HG03066 (cell line): ENCODE measurements around the gene SPI1.
"Not testable (repeated sequence)": the region's sequence is repeated elsewhere in the genome, so short reads cannot be mapped to it uniquely, and the experiment has no call there.

Source experiments
- ATAC-seq: cut with Tn5 transposase; IDR thresholded peaks from one replicate; pipeline ENCODE4 v1.9.1; 2021; ENCODE audit warnings: low read depth; ENCODE audit not compliant: unreplicated experiment

Gene SPI1

GRCh38 chr11:47342854-47343253, 35.5 kb downstream of the SPI1 start:
- no peak for ATAC-seq

GRCh38 chr11:47342036-47342803, 36.1 kb downstream of the SPI1 start:
- ATAC-seq = no peak

DNA sequence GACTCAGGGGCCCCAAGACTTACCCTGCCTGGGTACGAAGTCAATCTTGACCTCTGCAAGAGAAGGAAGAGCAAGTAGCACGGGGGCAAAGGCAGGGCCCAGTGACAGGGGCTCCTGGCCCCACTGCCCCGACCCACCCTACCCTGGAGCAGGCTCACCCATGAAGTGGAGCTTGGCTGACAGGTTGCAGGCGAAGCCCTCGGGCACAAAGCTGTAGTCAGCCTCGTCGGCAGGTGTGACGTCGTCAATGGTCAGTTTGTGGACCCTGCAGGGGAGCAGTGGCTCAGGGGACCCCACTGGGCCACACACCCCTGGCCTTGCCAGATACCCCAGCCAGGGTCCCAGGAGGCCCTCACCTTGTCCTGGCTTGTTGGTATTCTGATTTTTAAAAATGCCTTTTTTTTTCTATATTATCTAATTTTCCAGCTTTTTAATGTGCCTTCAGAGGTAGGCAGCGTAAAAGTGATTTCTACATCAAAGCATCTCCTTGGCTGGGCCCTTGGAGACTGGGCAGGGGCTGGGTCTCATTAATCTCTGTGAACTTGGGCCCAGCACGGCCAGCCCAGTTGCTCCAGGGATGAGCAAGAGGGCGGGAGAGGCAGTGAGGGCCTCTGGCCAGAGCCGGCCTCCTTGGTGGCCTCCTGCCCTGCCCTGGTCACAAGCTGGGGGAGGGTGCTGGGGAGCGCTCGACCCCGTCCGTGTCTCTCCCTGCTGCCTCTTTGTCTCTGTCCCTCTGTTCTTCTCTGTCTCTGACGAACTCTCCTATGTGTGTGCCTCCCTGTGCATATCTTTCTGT, 37.2 kb downstream of the SPI1 start:
- no peak for ATAC-seq

DNA sequence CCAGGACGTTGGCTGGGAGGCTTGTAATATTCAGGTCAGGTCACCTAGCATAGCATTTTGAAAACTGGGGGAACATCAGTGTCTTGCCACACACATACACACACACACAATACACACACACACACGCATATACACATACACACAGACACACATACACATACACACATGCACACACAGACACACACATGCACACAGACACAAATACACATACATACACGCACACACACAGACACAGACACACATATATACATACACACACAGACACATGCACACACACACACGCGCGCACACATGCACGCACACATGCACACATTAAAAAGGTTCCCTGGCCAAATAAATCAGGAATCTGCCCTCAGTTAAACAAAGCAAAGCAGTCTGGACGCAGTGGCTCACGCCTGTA, 38.3 kb downstream of the SPI1 start:
- ATAC-seq = no peak

DNA sequence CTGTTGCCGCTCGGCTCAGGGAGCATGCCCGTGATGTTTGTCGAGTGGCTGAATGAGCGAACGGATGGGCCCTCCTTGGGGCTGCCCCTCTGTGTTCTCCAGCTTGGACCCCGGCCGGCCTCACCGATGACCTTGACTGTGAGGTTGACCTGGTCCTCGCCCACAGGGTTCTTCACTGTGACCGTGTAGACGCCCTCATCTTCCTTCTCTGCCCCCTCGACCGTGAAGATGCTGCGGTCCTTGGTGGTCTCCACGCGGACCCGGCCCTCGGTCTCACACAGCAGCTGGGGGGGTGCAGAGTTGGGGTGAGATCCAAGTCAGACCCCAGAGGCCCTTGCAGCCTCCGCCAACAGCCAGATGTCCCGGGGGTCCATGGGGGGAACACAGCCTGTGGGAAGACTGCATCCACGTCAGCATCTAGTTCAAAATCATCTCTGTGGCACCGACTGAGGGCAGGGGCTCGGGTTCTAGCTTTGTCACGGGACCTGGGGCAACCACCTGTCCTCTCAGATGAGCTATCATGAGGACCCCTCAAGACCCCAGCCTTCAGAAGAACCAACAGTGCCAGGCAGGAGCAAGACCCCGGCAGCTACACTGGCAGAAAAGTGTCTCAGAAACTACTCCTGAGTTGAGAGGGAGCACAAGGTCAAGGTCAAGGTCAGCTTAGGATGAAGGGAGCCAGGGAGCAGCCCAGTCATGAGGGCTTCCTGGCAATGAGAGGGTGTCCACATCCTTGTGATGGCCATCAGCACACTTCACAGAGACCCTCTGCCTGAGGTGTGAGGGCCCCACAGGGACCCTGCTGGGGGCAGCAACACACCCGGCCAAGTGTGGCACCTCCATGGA, 39.7 kb downstream of the SPI1 start:
- no peak for ATAC-seq

DNA sequence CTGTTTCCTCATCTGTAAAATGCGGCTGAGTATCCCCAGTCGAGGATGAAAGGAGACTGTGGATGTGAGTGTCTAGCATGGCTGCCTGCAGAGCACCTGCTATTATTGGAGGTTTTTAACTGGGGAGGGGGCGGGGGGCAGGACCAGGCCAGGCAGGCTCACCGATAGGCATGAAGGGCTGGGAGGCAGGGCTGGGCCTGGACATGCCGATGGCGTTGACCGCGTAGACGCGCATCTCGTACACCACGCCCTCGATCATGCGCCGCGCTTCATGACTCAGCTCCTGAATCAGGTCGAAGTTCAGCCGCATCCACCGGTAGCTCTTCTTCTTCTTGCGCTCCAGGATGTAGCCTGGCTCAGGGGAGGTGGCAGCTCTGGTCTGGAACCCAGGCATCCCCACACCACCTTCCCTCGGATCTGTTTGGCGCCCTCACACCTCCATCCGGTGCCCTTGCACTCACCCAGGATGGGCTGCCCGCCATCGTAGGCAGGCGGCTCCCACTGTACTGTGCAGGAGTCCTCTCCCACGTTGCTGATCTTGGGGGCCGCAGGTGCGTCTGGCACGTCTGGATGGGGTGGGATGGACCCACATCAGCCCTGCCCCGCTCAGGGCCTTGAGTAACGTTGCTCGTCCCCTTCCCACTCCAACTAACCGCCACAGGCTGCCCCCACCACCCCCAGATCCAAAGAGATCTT, 41.0 kb downstream of the SPI1 start:
- ATAC-seq = no peak

DNA sequence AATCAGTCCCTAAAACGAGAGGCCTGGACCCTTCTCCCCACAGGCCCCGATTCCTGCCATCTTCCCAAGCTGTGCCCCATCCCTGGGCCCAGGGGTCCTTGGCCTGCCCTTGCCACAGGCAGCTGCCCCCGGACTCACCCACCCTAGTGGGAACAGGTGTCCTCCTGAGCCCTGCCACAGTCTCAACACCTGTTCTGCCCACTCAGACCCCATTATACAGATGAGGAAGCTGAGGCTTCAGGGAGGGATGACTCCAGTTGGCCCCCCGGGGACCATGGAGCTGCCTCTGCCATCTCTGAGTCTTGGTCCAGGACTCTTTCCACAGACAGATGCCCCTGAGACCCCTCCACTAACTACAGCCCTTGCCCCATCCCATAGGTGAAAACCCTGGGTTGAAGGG, 41.8 kb downstream of the SPI1 start:
- ATAC-seq = no peak

DNA sequence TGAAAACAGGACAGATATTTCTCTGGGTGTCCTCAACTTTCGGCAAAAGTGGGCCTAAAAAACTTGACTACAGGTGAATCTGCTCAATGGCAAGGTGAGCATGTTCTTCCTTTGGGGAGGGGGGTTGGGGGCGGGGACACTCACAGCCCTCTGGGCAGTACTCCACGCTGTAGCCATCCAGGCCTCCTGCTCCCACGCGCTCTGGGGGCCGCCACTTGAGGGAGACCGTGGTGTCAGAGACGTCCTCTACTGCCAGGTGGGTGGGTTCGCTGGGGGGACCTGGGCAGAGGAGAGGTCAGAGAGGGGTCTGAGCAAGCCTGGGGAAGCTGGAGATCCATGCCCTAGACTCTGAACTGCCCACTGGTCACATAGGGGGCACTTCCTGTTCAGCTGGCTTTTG, 42.6 kb downstream of the SPI1 start:
- no peak for ATAC-seq

GRCh38 chr11:47334699-47335411, 43.5 kb downstream of the SPI1 start:
- not testable (repeated sequence) for ATAC-seq

DNA sequence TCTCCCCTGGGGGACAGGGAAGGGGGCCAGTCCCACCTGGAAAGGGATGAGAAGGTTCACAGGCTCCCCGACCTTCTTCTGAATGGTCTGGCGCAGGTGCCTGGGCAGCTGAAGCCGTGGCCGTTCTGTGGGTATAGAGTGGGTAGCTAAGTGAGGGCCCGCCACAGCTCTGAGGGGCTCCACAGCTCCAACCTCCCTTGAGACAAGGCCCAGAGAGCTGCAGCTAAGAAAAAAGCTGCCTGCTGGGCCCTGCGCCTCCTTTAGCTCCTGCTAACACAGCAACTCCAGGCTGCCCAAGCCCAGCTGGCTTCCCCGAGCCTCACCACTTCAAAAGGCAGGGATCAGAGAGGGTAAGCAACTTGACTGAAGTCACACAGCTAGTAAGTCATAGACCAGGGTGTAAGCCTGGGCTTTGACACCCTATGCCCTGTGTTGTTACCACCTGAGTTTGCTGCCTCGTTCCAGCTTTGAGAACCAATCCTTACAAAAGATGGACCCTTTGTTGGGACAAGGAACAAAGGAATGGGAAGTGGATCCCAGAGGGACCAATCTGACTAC, 44.4 kb downstream of the SPI1 start:
- no peak for ATAC-seq

- no peak for ATAC-seq
Observed at GRCh38 chr11:47333526-47333845, 44.9 kb downstream of the SPI1 start.

- ATAC-seq = no peak
Observed at GRCh38 chr11:47332791-47333525, 45.4 kb downstream of the SPI1 start.

- ATAC-seq = no peak
Observed at GRCh38 chr11:47332303-47332711, 46.0 kb downstream of the SPI1 start.

- ATAC-seq = no peak
Observed at GRCh38 chr11:47331454-47332302, 46.7 kb downstream of the SPI1 start.

GRCh38 chr11:47329987-47330931, 48.1 kb downstream of the SPI1 start:
- no peak for ATAC-seq

DNA sequence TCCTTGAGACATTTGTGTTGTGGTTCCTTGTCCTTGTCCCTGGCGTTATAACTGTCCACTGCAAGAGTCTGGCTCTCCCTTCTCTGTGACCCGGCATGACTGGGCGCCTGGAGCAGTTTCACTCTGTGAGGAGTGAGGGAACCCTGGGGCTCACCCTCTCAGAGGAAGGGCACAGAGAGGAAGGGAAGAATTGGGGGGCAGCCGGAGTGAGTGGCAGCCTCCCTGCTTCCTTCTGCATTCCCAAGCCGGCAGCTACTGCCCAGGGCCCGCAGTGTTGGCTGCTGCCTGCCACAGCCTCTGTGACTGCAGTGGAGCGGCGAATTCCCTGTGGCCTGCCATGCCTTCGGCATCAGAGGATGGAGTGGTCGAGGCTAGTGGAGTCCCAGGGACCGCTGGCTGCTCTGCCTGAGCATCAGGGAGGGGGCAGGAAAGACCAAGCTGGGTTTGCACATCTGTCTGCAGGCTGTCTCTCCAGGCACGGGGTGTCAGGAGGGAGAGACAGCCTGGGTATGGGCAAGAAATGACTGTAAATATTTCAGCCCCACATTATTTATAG, 48.8 kb downstream of the SPI1 start:
- no peak for ATAC-seq
